ENCODE measurements around the gene FRMPD4.

FRMPD4 gene

DNA sequence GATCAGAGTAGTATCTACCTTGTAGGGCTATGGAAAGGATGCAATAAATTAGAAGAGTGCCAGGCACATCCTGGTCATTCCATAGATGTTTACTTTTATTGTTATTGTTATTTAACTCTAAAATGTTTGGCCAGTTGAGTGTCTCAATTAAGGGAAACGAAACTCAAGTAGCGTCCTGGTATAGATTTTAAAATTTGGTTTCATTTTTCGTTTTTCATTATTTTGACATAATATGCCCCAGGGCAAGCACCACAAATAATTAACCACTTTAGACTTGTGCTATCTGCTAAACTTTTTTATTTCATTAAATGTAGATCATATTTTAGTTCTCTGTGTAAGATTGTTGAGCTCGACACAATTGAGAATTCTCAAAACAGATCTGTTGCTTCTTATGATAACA, 473.2 kb downstream of the FRMPD4 start:
- no peak overlapping the region for H3K27ac ChIP-seq (ENCODE audit: low read depth, low read length)
- H3K4me3 ChIP-seq (ENCODE audit: low read depth in 1 of 2, low read length in 2 of 2) = no peak overlapping the region
- H3K4me1 ChIP-seq (ENCODE audit: insufficient read depth, low read length) = no peaks in the 10 kb centered on the region
- no peaks in the 10 kb centered on the region for H3K36me3 ChIP-seq (ENCODE audit: insufficient read depth, low read length)
- no peak overlapping the region for H3K9ac ChIP-seq (ENCODE audit: low read length)
- no peaks in the 10 kb centered on the region for H3K9me3 ChIP-seq (ENCODE audit: low read length)
- no peaks in the 10 kb centered on the region for H3K27me3 ChIP-seq (ENCODE audit: control insufficient read depth in 1 of 2, insufficient read depth in 2 of 2, low read length in 2 of 2)

DNA sequence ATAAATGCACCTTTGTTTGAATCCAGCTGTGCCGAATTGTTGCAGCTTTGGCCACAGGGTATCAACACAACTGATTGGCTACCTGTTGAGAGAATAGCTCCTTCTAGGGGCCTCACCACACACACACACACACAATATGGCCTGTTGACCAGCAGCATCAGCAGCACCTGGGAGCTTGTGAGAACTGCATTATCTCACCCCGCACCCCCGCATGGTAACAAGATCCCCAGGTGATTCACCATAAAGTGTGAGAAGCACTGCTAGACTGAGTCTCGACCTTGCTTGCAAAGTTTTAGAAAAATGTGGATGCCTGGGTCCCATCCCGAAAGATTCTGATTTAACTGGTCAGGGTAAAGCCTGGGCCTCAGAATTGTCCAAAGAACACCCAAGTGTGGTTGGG, 476.0 kb downstream of the FRMPD4 start:
- no peak overlapping the region for H3K27ac ChIP-seq (ENCODE audit: low read depth, low read length)
- H3K36me3 ChIP-seq (ENCODE audit: insufficient read depth, low read length) = no peaks in the 10 kb centered on the region
- no peak overlapping the region for H3K4me3 ChIP-seq (ENCODE audit: low read depth in 1 of 2, low read length in 2 of 2)
- no peaks in the 10 kb centered on the region for H3K27me3 ChIP-seq (ENCODE audit: control insufficient read depth in 1 of 2, insufficient read depth in 2 of 2, low read length in 2 of 2)
- no peaks in the 10 kb centered on the region for H3K9me3 ChIP-seq (ENCODE audit: low read length)
- no peaks in the 10 kb centered on the region for H3K4me1 ChIP-seq (ENCODE audit: insufficient read depth, low read length)
- no peak overlapping the region for H3K9ac ChIP-seq (ENCODE audit: low read length)

DNA sequence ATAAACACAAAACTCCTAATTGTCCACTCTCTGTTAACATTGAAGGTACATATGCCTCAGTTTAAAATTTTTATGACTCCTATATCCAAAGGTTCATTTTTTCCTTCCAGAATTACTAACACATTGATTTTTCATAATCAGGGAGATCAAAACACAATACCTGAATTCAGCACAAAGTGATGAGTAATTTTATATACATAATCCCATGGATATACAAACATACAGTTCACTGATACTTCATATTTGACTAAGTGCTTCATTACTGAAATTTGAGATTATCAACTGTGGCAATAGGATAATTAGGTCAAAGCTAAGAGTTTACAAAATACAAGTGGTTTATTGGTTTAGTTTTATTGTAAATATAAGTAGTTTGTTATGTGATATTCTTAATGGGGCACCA, 476.8 kb downstream of the FRMPD4 start:
- Histone ChIP-seq H3K9ac (ENCODE audit: low read length) (no peak overlapping the region), H3K4me1 (ENCODE audit: insufficient read depth, low read length) (no peaks in the 10 kb centered on the region), H3K27me3 (ENCODE audit: control insufficient read depth in 1 of 2, insufficient read depth in 2 of 2, low read length in 2 of 2) (no peaks in the 10 kb centered on the region), H3K27ac (ENCODE audit: low read depth, low read length) (no peak overlapping the region), H3K4me3 (ENCODE audit: low read depth in 1 of 2, low read length in 2 of 2) (no peak overlapping the region), H3K9me3 (ENCODE audit: low read length) (no peaks in the 10 kb centered on the region), H3K36me3 (ENCODE audit: insufficient read depth, low read length) (no peaks in the 10 kb centered on the region)

DNA sequence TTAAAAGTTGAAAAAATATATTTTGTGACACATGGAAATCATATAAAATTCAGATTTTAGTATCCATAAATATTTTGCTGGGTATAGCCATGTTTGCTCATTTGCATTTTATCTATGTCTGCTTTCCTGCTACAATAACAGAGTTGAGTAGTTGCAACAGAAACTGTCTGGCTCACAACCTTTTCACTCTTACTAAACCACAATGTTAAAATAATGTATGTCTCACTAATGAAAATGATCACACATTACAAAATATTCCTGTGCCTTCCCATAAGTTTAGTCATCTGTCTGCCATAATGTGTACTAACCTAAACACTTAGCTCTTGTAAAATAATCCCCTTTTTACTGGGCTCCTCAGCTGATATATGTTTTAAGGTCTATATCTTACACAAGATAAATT, 479.0 kb downstream of the FRMPD4 start:
- Histone ChIP-seq H3K36me3 (ENCODE audit: insufficient read depth, low read length) (no peaks in the 10 kb centered on the region), H3K9ac (ENCODE audit: low read length) (no peak overlapping the region), H3K4me3 (ENCODE audit: low read depth in 1 of 2, low read length in 2 of 2) (no peak overlapping the region), H3K4me1 (ENCODE audit: insufficient read depth, low read length) (no peaks in the 10 kb centered on the region), H3K27me3 (ENCODE audit: control insufficient read depth in 1 of 2, insufficient read depth in 2 of 2, low read length in 2 of 2) (no peaks in the 10 kb centered on the region), H3K27ac (ENCODE audit: low read depth, low read length) (no peak overlapping the region), H3K9me3 (ENCODE audit: low read length) (no peaks in the 10 kb centered on the region)

DNA sequence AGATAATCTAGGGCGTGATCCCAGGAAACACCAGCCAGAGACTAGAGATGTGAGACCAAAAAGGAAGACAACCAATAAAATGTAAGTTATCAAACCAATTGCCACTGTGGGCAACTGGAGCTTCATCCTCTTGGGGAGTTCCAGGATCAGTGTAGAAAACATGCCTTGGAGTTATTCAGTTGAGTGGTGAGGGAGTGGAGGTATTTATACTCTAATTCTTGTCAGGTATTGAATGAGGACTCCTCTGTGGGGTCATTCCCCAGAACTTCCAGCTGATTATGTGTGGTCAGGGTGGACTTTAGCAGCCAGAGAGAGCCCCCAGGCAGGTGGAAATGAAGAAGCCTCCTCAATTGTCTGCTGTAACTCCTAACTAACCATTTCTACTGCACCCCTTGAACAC, 509.0 kb downstream of the FRMPD4 start:
- peaks cover 4% of the 10 kb centered on the region for H3K9me3 ChIP-seq (ENCODE audit: low read length)
- H3K4me3 ChIP-seq (ENCODE audit: low read depth in 1 of 2, low read length in 2 of 2) = no peak overlapping the region
- H3K9ac ChIP-seq (ENCODE audit: low read length) = no peak overlapping the region

DNA sequence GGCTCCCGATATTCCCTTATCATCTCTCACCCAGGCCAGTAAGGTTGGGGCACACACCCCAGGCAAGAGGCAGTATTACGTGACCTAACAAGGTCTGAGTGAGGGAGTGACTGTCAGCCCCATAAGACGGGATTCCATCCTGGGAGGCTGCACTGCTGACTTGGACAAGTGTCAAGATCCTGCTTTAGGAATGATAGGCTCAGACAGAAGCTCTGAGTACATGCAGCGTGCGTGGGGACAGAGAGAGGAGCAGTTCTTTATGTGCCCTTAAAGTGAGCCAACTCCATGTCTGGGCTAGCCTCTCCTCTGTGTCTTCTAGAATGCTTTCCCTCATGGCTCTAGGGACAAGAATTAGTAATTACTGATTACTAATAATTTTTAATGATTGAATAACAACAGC, 510.7 kb downstream of the FRMPD4 start:
- Histone ChIP-seq H3K9me3 (ENCODE audit: low read length) (peaks cover 4% of the 10 kb centered on the region), H3K4me1 (ENCODE audit: insufficient read depth, low read length) (no peaks in the 10 kb centered on the region), H3K27me3 (ENCODE audit: control insufficient read depth in 1 of 2, insufficient read depth in 2 of 2, low read length in 2 of 2) (no peaks in the 10 kb centered on the region), H3K4me3 (ENCODE audit: low read depth in 1 of 2, low read length in 2 of 2) (no peak overlapping the region), H3K36me3 (ENCODE audit: insufficient read depth, low read length) (no peaks in the 10 kb centered on the region), H3K9ac (ENCODE audit: low read length) (no peak overlapping the region), H3K27ac (ENCODE audit: low read depth, low read length) (no peak overlapping the region)

More for the DNA sequence above, 509.0 kb downstream of the FRMPD4 start:
- no peaks in the 10 kb centered on the region for H3K27me3 ChIP-seq (ENCODE audit: control insufficient read depth in 1 of 2, insufficient read depth in 2 of 2, low read length in 2 of 2)
- no peaks in the 10 kb centered on the region for H3K36me3 ChIP-seq (ENCODE audit: insufficient read depth, low read length)
- H3K4me1 ChIP-seq (ENCODE audit: insufficient read depth, low read length) = no peaks in the 10 kb centered on the region
- no peak overlapping the region for H3K27ac ChIP-seq (ENCODE audit: low read depth, low read length)

DNA sequence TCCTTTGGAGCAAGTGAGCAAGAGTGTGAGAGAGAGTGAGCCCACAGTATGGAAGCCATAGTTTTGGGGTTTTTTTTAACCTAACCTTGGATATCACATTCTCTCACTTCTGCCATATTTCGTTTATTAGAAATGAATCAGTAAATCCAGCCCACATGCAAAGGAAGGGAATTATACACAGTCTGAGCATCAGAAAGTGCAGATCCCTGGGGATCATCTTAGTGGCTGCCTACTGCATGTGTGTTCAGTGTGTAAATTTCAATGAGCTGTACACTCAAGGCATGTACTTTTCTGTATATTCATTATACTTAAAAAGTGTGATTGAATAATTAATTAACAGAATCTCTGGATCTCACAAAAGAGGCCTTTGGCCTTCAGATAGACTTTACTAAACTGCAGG, 519.2 kb downstream of the FRMPD4 start:
- no peaks in the 10 kb centered on the region for H3K9me3 ChIP-seq (ENCODE audit: low read length)
- H3K4me1 ChIP-seq (ENCODE audit: insufficient read depth, low read length) = no peaks in the 10 kb centered on the region
- no peaks in the 10 kb centered on the region for H3K36me3 ChIP-seq (ENCODE audit: insufficient read depth, low read length)
- H3K27me3 ChIP-seq (ENCODE audit: control insufficient read depth in 1 of 2, insufficient read depth in 2 of 2, low read length in 2 of 2) = no peaks in the 10 kb centered on the region
- no peak overlapping the region for H3K9ac ChIP-seq (ENCODE audit: low read length)
- H3K4me3 ChIP-seq (ENCODE audit: low read depth in 1 of 2, low read length in 2 of 2) = no peak overlapping the region
- H3K27ac ChIP-seq (ENCODE audit: low read depth, low read length) = no peak overlapping the region

DNA sequence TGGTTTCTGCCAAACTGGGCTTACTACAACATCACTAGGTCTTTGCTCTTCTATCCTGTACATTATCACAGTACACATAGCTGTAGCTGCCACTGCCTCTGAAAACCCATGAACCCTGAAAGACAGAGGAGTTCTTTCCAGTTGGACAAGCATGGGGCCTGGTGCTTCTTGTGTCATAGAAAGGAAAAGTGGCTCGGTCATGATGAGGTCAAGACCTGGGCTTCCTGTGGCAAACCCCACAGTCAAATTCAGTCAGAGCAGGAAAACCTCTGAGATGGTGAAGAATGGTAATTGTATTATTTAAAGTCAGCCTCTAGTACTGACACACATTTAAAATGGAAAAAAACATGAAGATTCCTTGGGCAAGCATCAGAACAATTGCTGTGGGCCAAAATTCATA, 519.6 kb downstream of the FRMPD4 start:
- H3K27me3 ChIP-seq (ENCODE audit: control insufficient read depth in 1 of 2, insufficient read depth in 2 of 2, low read length in 2 of 2) = no peaks in the 10 kb centered on the region
- no peak overlapping the region for H3K4me3 ChIP-seq (ENCODE audit: low read depth in 1 of 2, low read length in 2 of 2)
- H3K9ac ChIP-seq (ENCODE audit: low read length) = no peak overlapping the region
- H3K4me1 ChIP-seq (ENCODE audit: insufficient read depth, low read length) = no peaks in the 10 kb centered on the region
- no peaks in the 10 kb centered on the region for H3K36me3 ChIP-seq (ENCODE audit: insufficient read depth, low read length)
- no peak overlapping the region for H3K27ac ChIP-seq (ENCODE audit: low read depth, low read length)
- no peaks in the 10 kb centered on the region for H3K9me3 ChIP-seq (ENCODE audit: low read length)

DNA sequence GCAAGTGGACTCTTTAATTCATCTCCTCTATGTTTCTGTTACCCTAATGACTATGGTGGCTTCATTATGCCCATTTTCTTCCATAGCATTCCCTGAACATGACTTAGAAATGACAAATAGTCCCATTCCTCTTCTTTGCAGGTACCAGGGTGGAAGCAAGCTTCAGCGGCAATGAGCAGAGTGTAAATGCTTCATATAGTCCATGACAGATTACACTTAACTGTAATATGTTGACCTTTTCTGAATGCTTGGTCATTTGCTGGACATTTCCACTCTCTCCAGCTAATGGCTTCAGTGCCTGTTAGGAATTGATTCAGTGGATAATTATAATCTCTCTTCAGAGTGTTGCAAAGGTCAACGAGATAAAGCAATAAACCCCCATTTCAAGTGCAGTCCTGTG, 523.2 kb downstream of the FRMPD4 start:
- no peak overlapping the region for H3K9ac ChIP-seq (ENCODE audit: low read length)
- no peaks in the 10 kb centered on the region for H3K4me1 ChIP-seq (ENCODE audit: insufficient read depth, low read length)
- H3K4me3 ChIP-seq (ENCODE audit: low read depth in 1 of 2, low read length in 2 of 2) = no peak overlapping the region
- H3K36me3 ChIP-seq (ENCODE audit: insufficient read depth, low read length) = no peaks in the 10 kb centered on the region
- no peak overlapping the region for H3K27ac ChIP-seq (ENCODE audit: low read depth, low read length)
- H3K9me3 ChIP-seq (ENCODE audit: low read length) = no peaks in the 10 kb centered on the region
- H3K27me3 ChIP-seq (ENCODE audit: control insufficient read depth in 1 of 2, insufficient read depth in 2 of 2, low read length in 2 of 2) = no peaks in the 10 kb centered on the region

DNA sequence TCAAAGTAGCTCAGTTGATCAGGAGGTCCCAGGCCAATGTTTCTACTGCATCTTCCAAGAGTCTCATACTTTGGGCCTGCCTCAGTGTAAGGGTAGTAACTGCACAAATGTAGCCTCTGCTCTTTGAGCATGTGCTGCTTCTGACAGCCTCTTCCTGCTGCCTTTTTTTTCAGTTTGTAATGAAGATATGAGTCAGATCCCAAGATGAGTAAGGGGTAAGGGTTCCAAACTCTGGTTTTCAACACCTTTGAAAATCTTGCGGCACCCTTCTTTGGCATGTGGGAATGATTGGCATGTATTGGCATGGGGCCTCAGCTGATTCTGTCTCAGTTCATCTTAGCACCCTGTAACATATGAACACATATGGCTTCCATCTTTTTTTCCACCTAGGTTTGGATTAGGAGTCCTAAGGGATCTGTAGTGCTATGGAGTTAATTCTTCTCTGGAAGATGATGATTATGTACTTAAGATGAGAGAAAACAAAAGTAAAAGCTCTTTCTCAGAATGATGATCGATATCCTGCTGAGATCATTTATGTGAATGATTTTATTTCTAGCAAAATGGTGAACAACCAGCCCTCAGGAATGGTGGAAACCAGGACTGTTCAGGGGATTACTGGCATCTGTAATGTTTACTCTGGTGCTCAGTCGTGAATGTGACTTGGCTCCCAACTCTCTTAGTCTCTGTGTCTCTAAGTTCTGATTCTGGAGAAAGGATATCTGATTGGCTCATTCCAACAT, 534.3 kb downstream of the FRMPD4 start:
- Histone ChIP-seq H3K4me3 (ENCODE audit: low read depth in 1 of 2, low read length in 2 of 2) (no peak overlapping the region), H3K36me3 (ENCODE audit: insufficient read depth, low read length) (no peaks in the 10 kb centered on the region), H3K4me1 (ENCODE audit: insufficient read depth, low read length) (no peaks in the 10 kb centered on the region), H3K9me3 (ENCODE audit: low read length) (no peaks in the 10 kb centered on the region), H3K9ac (ENCODE audit: low read length) (no peak overlapping the region), H3K27me3 (ENCODE audit: control insufficient read depth in 1 of 2, insufficient read depth in 2 of 2, low read length in 2 of 2) (no peaks in the 10 kb centered on the region), H3K27ac (ENCODE audit: low read depth, low read length) (no peak overlapping the region)

DNA sequence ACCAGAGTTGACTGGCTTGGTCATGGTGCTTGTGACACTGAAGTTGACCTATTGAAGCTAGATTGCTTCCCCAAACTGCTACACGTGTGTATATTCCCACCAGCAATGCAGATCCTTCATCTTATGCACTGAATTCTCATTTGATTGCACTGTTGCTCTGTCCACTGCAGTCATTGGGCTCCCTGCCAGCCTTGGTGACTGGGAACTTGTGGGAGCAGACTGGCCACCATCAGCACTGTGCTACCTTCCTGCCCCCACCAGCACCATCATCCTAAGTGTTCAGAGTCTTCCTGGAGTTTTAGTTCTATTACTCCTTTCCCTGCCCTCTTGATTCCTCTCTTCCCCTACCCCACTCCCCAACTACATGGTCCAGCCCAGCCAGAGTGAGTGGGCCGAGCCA, 535.2 kb downstream of the FRMPD4 start:
- Histone ChIP-seq H3K4me1 (ENCODE audit: insufficient read depth, low read length) (no peaks in the 10 kb centered on the region), H3K9me3 (ENCODE audit: low read length) (no peaks in the 10 kb centered on the region), H3K36me3 (ENCODE audit: insufficient read depth, low read length) (no peaks in the 10 kb centered on the region)

DNA sequence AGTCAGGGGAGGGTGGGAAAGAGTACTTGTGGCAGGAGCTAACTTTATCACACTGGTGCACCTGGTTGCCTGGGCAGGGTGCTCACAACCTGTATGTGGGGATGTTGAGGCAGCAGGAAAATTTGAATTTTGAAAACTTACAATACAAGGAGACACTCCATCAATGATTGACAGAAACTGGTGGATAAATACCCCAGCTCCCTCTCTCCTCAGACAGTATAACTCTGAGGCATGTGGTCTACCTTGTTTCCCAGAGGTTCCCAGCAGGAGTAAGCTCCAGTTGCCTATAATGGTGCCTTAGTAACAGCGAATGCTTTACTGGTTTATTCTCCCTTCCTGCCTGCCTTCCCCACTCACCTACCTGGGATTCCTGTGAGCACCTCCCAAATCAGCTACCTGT, 541.2 kb downstream of the FRMPD4 start:
- Histone ChIP-seq H3K4me3 (ENCODE audit: low read depth in 1 of 2, low read length in 2 of 2) (no peak overlapping the region), H3K27me3 (ENCODE audit: control insufficient read depth in 1 of 2, insufficient read depth in 2 of 2, low read length in 2 of 2) (no peaks in the 10 kb centered on the region), H3K9ac (ENCODE audit: low read length) (no peak overlapping the region), H3K36me3 (ENCODE audit: insufficient read depth, low read length) (no peaks in the 10 kb centered on the region), H3K4me1 (ENCODE audit: insufficient read depth, low read length) (no peaks in the 10 kb centered on the region), H3K27ac (ENCODE audit: low read depth, low read length) (no peak overlapping the region), H3K9me3 (ENCODE audit: low read length) (no peaks in the 10 kb centered on the region)

More for the DNA sequence above, 535.2 kb downstream of the FRMPD4 start:
- no peak overlapping the region for H3K4me3 ChIP-seq (ENCODE audit: low read depth in 1 of 2, low read length in 2 of 2)
- H3K9ac ChIP-seq (ENCODE audit: low read length) = no peak overlapping the region
- H3K27me3 ChIP-seq (ENCODE audit: control insufficient read depth in 1 of 2, insufficient read depth in 2 of 2, low read length in 2 of 2) = no peaks in the 10 kb centered on the region
- no peak overlapping the region for H3K27ac ChIP-seq (ENCODE audit: low read depth, low read length)

Data from muscle layer of colon (tissue), 2 donors.